NCI-H345 treated with DMSO at 0.1 percent for 48 hours (cell line): ENCODE measurements around the gene SPG7.

Experiments used
- DNase-seq: peaks from one replicate; lab custom pipeline; 2025; ENCODE audit not compliant: unreplicated experiment; lab: John Stamatoyannopoulos, UW

The SPG7 gene

GRCh38 chr16:89596957-89597649, 88.9 kb downstream of the SPG7 start:
- no peak for DNase-seq

DNA sequence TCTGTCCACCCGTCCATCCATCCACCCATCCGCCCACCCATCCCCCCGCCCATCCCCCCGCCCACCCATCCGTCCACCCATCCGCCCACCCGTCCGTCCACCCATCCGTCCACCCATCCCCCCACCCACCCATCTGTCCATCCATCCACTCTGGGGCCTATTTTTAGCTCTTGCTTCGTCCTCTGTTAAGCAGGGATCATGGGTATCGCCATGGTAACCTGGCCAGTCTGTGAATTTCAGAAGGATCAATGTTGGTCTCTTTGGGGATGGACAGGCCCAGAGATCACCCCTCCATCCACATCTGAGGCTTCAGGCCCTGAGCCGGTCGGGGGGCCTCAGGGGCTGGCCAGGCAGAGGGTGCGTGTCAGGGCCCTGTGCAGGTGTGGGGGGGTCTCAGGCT, 90.0 kb downstream of the SPG7 start:
- no peak for DNase-seq

DNA sequence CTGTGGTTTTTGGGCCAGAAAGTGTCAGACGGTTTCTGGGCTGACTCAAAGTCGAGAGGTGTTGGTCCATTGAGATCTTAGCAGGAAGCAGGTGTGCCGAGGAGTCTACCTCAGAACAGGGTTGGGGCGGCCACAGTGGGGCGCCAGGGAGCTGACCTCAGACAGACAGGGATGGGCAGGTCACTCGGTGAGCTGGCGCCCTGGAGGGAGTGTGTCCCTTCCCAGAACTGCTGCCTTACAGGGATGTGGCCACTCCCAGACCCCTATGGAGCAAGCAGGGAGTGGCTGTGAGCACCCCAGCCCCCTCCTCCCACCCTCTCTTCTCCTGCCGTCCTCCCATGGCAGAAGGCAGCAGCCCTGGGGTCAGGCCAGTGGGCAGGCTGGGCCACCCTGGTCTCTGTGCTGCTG, 91.3 kb downstream of the SPG7 start:
- no peak for DNase-seq

- DNase-seq = no peak
These were observed 91.7 kb downstream of the SPG7 start for GRCh38 chr16:89599902-89600301.

DNA sequence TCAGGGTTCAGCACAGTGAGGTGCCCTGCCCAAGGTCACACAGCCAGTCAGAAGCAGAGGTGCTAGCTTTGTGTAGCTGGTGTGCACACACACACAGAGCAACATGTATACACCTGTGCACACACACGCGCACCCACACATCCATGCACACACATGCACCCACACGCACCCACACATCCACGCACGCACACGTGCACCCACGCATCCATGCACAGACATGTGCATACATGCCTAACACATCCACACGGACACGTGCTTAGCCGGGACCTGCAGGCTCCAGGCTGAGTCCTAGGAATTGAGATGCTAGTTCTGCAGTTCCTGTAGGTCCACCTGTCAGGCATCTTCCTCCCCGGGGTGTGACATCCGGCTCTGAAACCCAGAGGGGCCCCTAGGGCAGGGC, 92.2 kb downstream of the SPG7 start:
- no peak for DNase-seq

- no peak for DNase-seq
These were observed 92.8 kb downstream of the SPG7 start for GRCh38 chr16:89600956-89601355.

DNA sequence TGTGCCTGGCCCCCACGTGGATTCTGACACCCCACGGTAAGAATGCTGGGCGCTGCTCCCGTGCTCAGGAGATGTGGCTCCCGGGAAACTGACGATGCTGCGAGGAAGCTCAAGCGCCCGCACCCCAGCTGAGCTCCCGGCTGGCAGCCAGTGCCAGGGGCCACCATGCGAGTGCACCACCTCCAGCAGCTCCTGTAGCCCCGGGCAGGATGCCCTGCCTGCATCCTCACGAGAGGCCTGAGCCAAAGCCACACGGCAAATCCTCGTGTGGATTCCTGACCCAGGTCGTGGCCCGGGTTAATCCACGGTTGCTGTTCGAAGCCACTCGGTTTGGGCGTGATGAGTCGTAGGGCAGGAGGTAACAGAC, 93.7 kb downstream of the SPG7 start:
- no peak for DNase-seq

DNA sequence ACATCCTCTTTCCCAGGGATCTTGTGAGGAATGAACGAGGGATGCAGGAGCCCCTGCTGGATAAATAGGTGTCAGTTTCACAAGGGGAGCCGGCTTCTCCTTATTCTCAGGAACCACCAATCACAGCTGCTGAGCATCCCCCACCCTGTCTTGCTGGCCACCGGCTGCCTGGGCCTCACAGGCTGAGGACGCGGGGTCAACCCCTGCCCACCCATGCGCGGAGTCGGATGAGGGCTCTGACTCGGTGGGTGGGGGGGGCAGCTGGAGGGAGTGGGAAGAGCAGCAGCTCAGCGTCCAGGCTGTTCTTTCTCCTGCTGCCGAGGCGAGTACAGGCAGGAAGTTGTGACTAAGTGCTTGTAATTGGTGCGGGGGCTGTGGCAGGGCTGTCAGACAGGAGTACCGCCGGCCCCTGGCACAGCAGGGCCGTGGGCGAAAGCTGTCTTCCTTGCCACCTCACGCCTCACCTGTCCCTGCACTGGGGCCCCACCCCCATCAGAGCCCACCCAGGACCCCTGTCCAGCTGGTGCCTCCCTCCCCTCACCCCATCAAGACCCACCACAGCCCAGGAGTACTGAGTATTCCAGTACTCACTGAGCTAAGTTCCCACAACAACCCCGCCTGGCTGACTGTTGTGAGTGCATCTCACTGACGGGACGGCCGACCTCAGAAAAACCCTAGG, 94.2 kb downstream of the SPG7 start:
- DNase-seq = no peak

DNA sequence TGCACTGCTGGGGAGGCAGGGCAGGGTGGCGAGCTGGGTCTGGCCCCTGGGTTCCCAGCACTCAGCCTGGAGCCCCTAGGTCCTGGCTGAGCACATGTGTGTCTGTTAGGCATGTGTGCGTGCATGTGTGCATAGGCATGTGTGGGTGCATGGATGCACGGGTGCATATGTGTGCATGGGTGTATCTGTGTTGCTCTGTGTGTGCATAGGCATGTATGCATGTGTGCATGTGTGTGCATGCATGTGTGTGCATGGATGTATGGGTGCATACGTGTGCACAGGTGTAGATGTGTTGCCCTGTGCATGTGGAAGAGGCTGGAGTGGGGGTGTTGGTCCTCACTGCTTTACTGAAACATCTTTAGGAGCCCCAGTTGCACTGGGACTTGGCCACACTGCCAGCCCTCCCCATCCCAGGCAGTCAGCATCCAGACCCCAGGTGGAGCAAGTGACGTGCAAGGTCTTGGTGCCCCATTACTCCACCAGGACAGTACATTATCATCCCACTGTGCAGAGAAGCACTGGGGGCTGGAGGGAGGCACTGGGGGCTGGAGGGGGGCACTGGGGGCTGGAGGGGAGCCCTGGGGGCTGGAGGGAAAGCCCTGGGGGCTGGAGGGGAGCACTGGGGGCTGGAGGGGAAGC, 94.9 kb downstream of the SPG7 start:
- no peak for DNase-seq

DNA sequence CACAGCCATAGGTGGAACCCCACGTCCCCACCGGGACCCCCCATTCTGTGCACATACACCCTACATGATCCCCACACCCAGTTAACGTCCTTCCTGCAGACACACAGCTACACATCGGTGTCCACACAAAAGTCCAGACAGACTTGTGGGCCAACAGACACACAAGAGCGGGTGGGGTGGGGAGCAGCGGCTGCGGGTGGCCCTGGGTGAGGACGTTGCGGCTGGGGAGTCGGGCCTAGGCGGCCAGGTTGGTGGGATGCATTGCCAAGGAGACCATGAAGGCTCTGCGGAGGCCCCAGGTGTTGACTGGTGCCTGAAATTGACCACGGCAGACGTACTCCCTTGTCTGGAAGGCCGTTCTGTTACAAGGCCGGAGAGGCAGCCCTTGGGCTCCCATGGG, 96.6 kb downstream of the SPG7 start:
- no peak for DNase-seq

DNA sequence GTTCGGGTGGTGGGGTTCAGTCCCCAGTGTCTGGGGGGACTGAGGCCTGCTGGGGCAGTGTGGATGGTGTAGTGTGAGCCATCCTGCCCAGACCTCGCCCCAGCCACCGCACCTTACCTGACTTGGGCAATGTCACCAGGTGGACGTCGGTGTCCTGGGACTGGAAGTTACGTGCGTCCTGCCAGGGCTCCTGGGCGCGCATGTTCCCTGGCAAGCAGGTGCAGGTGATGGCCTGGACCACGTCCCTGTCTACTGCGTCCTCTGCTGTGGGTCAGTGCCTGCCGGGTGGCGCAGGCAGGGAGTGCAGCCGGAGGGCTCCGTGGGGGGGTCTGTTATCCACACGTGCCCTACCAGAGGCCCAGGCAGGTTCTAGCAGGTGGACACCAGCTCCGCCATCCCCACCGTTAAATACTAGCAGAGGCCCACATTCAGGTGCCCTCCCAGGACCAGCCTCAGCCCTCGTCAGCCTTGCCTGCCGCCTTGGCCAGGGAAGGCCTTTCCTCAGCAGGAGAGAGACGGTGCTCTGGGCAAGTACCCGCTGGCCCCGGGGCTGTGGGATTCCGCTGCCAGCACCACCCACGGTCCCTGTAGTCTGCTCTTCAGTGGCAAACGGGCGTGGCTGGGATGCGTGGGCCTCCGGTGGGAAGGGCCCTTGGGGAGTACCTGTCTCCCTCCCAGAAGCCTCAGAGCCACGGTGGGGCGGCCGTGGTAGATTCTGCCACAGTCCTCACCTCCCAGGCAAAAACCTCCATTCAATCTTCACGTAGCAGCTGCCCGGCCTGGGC, 97.2 kb downstream of the SPG7 start:
- no peak for DNase-seq

DNA sequence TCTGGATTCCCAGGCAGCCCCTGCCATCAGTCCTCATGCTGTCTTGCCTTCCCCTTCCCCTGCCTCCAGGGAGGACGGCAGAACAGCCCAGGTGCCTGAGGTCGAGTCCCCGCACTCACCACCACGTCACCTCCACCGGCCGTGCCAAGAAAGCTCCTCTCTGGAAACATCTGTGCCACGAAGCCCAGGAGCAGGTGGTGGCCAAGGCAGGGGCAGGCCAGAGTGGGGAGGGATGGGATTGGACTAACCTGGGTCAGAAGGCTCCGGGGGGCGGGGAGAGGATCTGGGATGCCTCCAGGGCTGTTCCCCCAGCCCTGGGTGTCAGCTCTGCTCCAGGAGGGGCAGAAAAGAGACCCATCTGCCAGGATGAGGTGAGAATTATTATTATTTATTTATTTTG, 97.8 kb downstream of the SPG7 start:
- DNase-seq = no peak
